SK-N-SH (cell line): ENCODE measurements around the gene EEF1AKMT3.

Source experiments
- EP300 ChIP-seq, 2 experiments: IDR thresholded peaks; 2 replicates each; pipeline versions ENCODE4 v1.4.0 to v1.6.1; 2012; ENCODE audit warnings: borderline replicate concordance in 1 of 2, low read depth in 1 of 2, low read length in 1 of 2
- FOSL2 ChIP-seq: IDR thresholded peaks from 2 replicates; pipeline ENCODE4 v1.4.0; 2012; ENCODE audit warnings: low read depth, mild to moderate bottlenecking, moderate library complexity, borderline replicate concordance
- POLR2AphosphoS5 ChIP-seq: IDR thresholded peaks from 2 replicates; pipeline ENCODE4 v1.6.1; 2012; ENCODE audit warnings: low read depth, low read length
- RAD21 ChIP-seq: IDR thresholded peaks from 2 replicates; pipeline ENCODE4 v1.6.1; 2012; ENCODE audit warnings: mild to moderate bottlenecking, low read length
- SIN3A ChIP-seq: IDR thresholded peaks from 2 replicates; pipeline ENCODE4 v1.6.1; 2012; ENCODE audit warnings: low read depth, mild to moderate bottlenecking, low read length, moderate library complexity, borderline replicate concordance
- TAF1 ChIP-seq: IDR thresholded peaks from 2 replicates; pipeline ENCODE4 v1.6.1; 2012; ENCODE audit warnings: low read depth, mild to moderate bottlenecking, low read length, moderate library complexity, borderline replicate concordance
- TEAD4 ChIP-seq: IDR thresholded peaks from 2 replicates; pipeline ENCODE4 v1.4.0; 2012; ENCODE audit warnings: mild to moderate bottlenecking, borderline replicate concordance; ENCODE audit not compliant: insufficient read depth
- TF ChIP-seq, protein P1 (sequence below): fragments of 200-600 bp; sonication (generic); IDR thresholded peaks from 2 replicates; pipeline ENCODE4 v1.6.1; 2017; ENCODE audit warnings: antibody characterized with exemption, mild to moderate bottlenecking, moderate library complexity
- TF ChIP-seq, protein P2 (sequence below): IDR thresholded peaks from 2 replicates; pipeline ENCODE4 v1.4.0; 2012; ENCODE audit warnings: low read depth, borderline replicate concordance
- TF ChIP-seq, protein P3 (sequence below): IDR thresholded peaks from 2 replicates; pipeline ENCODE4 v1.4.0; 2012; ENCODE audit warnings: low read depth
- TF ChIP-seq, protein P4 (sequence below): IDR thresholded peaks from 2 replicates; pipeline ENCODE4 v1.6.1; 2012; ENCODE audit warnings: mild to moderate bottlenecking, low read depth, low read length, moderate library complexity

DNA sequence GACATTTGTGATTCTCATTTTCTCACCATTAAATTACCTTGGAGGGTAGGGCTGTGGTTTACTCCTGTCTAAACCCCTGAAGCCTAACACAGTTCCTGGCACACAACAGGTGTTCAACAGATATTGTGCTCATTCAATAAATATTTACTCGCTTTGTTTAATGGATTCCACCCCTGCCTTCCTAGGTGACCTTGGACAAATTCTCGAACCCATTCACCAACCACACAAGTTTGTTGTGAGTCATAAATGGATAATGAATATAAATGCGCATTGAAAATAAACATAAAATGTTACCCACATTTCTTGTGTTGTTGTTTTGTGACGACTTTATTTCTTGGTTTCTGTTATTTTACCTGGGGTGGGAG is 9.8 kb downstream of the EEF1AKMT3 start:
- TF ChIP-seq, protein P1, sequence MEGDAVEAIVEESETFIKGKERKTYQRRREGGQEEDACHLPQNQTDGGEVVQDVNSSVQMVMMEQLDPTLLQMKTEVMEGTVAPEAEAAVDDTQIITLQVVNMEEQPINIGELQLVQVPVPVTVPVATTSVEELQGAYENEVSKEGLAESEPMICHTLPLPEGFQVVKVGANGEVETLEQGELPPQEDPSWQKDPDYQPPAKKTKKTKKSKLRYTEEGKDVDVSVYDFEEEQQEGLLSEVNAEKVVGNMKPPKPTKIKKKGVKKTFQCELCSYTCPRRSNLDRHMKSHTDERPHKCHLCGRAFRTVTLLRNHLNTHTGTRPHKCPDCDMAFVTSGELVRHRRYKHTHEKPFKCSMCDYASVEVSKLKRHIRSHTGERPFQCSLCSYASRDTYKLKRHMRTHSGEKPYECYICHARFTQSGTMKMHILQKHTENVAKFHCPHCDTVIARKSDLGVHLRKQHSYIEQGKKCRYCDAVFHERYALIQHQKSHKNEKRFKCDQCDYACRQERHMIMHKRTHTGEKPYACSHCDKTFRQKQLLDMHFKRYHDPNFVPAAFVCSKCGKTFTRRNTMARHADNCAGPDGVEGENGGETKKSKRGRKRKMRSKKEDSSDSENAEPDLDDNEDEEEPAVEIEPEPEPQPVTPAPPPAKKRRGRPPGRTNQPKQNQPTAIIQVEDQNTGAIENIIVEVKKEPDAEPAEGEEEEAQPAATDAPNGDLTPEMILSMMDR: no peak
- TF ChIP-seq EP300 (IDR thresholded peaks at IDR 0.05; ENCODE audit: borderline replicate concordance in 1 of 2, low read depth in 1 of 2, low read length in 1 of 2) (no peak), POLR2AphosphoS5 (no peak), SIN3A (no peak), FOSL2 (no peak), TEAD4 (no peak), TAF1 (no peak), RAD21 (no peak)
- TF ChIP-seq, protein P2, sequence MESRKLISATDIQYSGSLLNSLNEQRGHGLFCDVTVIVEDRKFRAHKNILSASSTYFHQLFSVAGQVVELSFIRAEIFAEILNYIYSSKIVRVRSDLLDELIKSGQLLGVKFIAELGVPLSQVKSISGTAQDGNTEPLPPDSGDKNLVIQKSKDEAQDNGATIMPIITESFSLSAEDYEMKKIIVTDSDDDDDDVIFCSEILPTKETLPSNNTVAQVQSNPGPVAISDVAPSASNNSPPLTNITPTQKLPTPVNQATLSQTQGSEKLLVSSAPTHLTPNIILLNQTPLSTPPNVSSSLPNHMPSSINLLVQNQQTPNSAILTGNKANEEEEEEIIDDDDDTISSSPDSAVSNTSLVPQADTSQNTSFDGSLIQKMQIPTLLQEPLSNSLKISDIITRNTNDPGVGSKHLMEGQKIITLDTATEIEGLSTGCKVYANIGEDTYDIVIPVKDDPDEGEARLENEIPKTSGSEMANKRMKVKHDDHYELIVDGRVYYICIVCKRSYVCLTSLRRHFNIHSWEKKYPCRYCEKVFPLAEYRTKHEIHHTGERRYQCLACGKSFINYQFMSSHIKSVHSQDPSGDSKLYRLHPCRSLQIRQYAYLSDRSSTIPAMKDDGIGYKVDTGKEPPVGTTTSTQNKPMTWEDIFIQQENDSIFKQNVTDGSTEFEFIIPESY: no peak
- TF ChIP-seq, protein P3, sequence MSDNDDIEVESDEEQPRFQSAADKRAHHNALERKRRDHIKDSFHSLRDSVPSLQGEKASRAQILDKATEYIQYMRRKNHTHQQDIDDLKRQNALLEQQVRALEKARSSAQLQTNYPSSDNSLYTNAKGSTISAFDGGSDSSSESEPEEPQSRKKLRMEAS: no peak
- TF ChIP-seq, protein P4, sequence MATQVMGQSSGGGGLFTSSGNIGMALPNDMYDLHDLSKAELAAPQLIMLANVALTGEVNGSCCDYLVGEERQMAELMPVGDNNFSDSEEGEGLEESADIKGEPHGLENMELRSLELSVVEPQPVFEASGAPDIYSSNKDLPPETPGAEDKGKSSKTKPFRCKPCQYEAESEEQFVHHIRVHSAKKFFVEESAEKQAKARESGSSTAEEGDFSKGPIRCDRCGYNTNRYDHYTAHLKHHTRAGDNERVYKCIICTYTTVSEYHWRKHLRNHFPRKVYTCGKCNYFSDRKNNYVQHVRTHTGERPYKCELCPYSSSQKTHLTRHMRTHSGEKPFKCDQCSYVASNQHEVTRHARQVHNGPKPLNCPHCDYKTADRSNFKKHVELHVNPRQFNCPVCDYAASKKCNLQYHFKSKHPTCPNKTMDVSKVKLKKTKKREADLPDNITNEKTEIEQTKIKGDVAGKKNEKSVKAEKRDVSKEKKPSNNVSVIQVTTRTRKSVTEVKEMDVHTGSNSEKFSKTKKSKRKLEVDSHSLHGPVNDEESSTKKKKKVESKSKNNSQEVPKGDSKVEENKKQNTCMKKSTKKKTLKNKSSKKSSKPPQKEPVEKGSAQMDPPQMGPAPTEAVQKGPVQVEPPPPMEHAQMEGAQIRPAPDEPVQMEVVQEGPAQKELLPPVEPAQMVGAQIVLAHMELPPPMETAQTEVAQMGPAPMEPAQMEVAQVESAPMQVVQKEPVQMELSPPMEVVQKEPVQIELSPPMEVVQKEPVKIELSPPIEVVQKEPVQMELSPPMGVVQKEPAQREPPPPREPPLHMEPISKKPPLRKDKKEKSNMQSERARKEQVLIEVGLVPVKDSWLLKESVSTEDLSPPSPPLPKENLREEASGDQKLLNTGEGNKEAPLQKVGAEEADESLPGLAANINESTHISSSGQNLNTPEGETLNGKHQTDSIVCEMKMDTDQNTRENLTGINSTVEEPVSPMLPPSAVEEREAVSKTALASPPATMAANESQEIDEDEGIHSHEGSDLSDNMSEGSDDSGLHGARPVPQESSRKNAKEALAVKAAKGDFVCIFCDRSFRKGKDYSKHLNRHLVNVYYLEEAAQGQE: no peak
